GM21576 (cell line): ENCODE results near the gene NEURL1.
"Not testable (repeated sequence)": the region's sequence is repeated elsewhere in the genome, so short reads cannot be mapped to it uniquely, and the experiment has no call there.

ENCODE experiments used
- ATAC-seq: cut with Tn5 transposase; IDR thresholded peaks from one replicate; pipeline ENCODE4 v1.9.1; 2021; ENCODE audit warnings: mild to moderate bottlenecking, moderate library complexity; ENCODE audit not compliant: unreplicated experiment

NEURL1 gene

GRCh38 chr10:103512591-103513379 is 19.3 kb downstream of the NEURL1 start:
- no peak for ATAC-seq

- ATAC-seq: no peak
These were observed 20.0 kb downstream of the NEURL1 start for GRCh38 chr10:103513380-103514060.

- ATAC-seq: no peak
These were observed 20.7 kb downstream of the NEURL1 start for GRCh38 chr10:103514244-103514643.

GRCh38 chr10:103517234-103518085 is 24.0 kb downstream of the NEURL1 start:
- ATAC-seq: no peak

- no peak for ATAC-seq
These were observed 26.3 kb downstream of the NEURL1 start for GRCh38 chr10:103519798-103520197.

GRCh38 chr10:103522006-103522405 is 28.5 kb downstream of the NEURL1 start:
- ATAC-seq: not testable (repeated sequence)

- no peak for ATAC-seq
These were observed 30.2 kb downstream of the NEURL1 start for GRCh38 chr10:103523683-103524082.

- no peak for ATAC-seq
These were observed 32.4 kb downstream of the NEURL1 start for GRCh38 chr10:103525901-103526300.

GRCh38 chr10:103527476-103527875 is 34.0 kb downstream of the NEURL1 start:
- not testable (repeated sequence) for ATAC-seq

- ATAC-seq: no peak
These were observed 35.0 kb downstream of the NEURL1 start for GRCh38 chr10:103528549-103528948.

GRCh38 chr10:103529539-103529938 is 36.0 kb downstream of the NEURL1 start:
- ATAC-seq: no peak

GRCh38 chr10:103533827-103534226 is 40.3 kb downstream of the NEURL1 start:
- ATAC-seq: no peak

GRCh38 chr10:103534621-103535498 is 41.4 kb downstream of the NEURL1 start:
- ATAC-seq: no peak

- ATAC-seq: no peak
These were observed 42.1 kb downstream of the NEURL1 start for GRCh38 chr10:103535595-103535994.

GRCh38 chr10:103539751-103540150 is 46.2 kb downstream of the NEURL1 start:
- no peak for ATAC-seq

- no peak for ATAC-seq
These were observed 47.2 kb downstream of the NEURL1 start for GRCh38 chr10:103540722-103541121.

GRCh38 chr10:103541616-103542015 is 48.1 kb downstream of the NEURL1 start:
- no peak for ATAC-seq

GRCh38 chr10:103542764-103543616 is 49.5 kb downstream of the NEURL1 start:
- ATAC-seq: no peak
